GM21576 (cell line): ENCODE results near the gene GP1BA.

ENCODE experiments used
- ATAC-seq: cut with Tn5 transposase; IDR thresholded peaks from one replicate; pipeline ENCODE4 v1.9.1; 2021; ENCODE audit warnings: mild to moderate bottlenecking, moderate library complexity; ENCODE audit not compliant: unreplicated experiment

GP1BA gene

GRCh38 chr17:4937553-4937952 is 5.5 kb downstream of the GP1BA start:
- ATAC-seq: no peak

- ATAC-seq: no peak
Measured at GRCh38 chr17:4938069-4938491, 6.0 kb downstream of the GP1BA start.

GRCh38 chr17:4938688-4939545 is 6.8 kb downstream of the GP1BA start:
- ATAC-seq: no peak

GRCh38 chr17:4939546-4939795 is 7.4 kb downstream of the GP1BA start:
- ATAC-seq: no peak

GRCh38 chr17:4939796-4940554 is 7.9 kb downstream of the GP1BA start, which contains the start of the genes RNF167 and SLC25A11:
RNF167 (plus strand) TSS chr17:4940268; CDS start chr17:4940910, 642 bp downstream.
SLC25A11 (minus strand) TSS chr17:4940046; CDS start chr17:4939910, 136 bp downstream.
- ATAC-seq: peak; percentile 67

GRCh38 chr17:4940555-4941318 is 8.7 kb downstream of the GP1BA start:
- ATAC-seq: no peak

- ATAC-seq: no peak
Measured at GRCh38 chr17:4941319-4941610, 9.2 kb downstream of the GP1BA start.

GRCh38 chr17:4942760-4943508 is 10.9 kb downstream of the GP1BA start:
- ATAC-seq: no peak

- ATAC-seq: no peak
Measured at GRCh38 chr17:4944163-4944553, 12.1 kb downstream of the GP1BA start.

GRCh38 chr17:4944554-4945175 is 12.6 kb downstream of the GP1BA start:
- ATAC-seq: no peak

GRCh38 chr17:4945176-4945943 is 13.3 kb downstream of the GP1BA start:
- no peak for ATAC-seq

- no peak for ATAC-seq
Measured at GRCh38 chr17:4945944-4946280, 13.8 kb downstream of the GP1BA start.

- no peak for ATAC-seq
Measured at GRCh38 chr17:4946312-4946976, 14.4 kb downstream of the GP1BA start.

GRCh38 chr17:4947010-4947410 is 14.9 kb downstream of the GP1BA start:
- ATAC-seq: no peak

GRCh38 chr17:4947411-4948165 is 15.5 kb downstream of the GP1BA start:
- no peak for ATAC-seq

GRCh38 chr17:4948166-4948930 is 16.3 kb downstream of the GP1BA start, which contains the start of gene PFN1:
PFN1 (minus strand) TSS chr17:4948530; CDS start chr17:4948394, 136 bp downstream.
- peak; percentile 11 for ATAC-seq

- ATAC-seq: peak; percentile 35
Measured at GRCh38 chr17:4948931-4949320, 16.8 kb downstream of the GP1BA start.
